Adrenal gland (tissue), 5 donors: ENCODE results near the gene SLIT3.

ENCODE experiments used
- CTCF ChIP-seq, 6 experiments: fragments of 450-650 bp in 4 of 6; fragments of 200-600 bp in 2 of 6; sonication (generic) in 1 of 6; IDR thresholded peaks; 1 replicate in 5 of 6; 2 replicates in 1 of 6; pipeline versions ENCODE4 v1.5.1 to v1.8.0; 2016 to 2021; ENCODE audit warnings: antibody characterized with exemption in 6 of 6, mild to moderate bottlenecking in 2 of 6, moderate library complexity in 1 of 6
- POLR2A ChIP-seq, 2 donors: fragments of 450-650 bp; IDR thresholded peaks; one replicate each; pipeline ENCODE4 v1.6.1; 2017; ENCODE audit warnings: antibody characterized with exemption in 2 of 2, mild to moderate bottlenecking in 2 of 2, moderate library complexity in 1 of 2
- donor health status: DM: no; HTN: no; CAD: no.

DNA sequence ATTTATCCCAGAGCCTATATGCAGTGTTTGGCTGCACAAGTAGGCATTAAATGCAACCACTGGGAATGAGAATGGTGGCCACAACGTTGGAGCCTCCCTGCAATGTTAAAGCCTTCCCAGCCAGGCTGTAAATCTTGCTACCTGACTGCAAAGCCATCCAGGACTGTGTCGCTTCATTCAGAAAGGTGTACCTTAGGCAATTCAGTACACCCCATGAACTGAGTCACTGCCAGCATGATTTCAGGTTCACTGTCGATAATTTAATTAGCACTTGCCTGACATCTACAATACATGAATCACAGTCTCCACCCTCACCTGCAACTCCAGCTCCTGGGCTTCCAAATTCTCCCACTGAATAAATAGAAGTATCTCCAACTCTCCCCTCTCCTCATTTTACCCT lies 108.4 kb downstream of the SLIT3 start:
- TF ChIP-seq CTCF (IDR thresholded peaks at IDR 0.05) (no peak), POLR2A (IDR thresholded peaks at IDR 0.05) (no peak)
